Fibroblast of upper back skin (primary cell): ENCODE results near the gene CYP2E1.
"Not testable (repeated sequence)": the region's sequence is repeated elsewhere in the genome, so short reads cannot be mapped to it uniquely, and the experiment has no call there.

ENCODE experiments used
- DNase-seq: peaks from one replicate; pipeline ENCODE4 v3.0.0-alpha.2; 2013

CYP2E1 gene

DNA sequence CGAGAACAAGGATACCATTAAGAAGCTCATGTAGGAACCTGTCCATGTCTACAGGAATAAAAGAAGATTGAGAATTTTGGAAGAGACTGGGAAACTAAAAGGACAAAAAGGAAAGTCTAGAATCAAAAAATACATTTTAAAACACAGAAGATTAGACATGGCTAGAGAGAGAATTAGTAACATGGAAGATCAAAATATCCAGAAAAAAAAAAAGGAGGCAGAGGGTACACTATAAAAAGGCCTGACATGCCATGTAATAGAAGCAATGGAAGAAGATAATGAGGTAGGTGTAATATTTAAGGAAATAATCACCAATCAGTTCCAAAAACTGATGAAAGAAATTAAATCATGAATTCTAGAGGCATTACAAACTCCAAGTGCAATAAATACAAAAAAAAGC lies 46.3 kb downstream of the CYP2E1 start:
- not testable (repeated sequence) for DNase-seq

- not testable (repeated sequence) for DNase-seq
Measured at GRCh38 chr10:133577037-133577436, 49.9 kb downstream of the CYP2E1 start.
